Neutrophil (primary cell): Measurements from ENCODE around the gene NINL.

Experiments
- H3K27ac ChIP-seq: fragments of 200-600 bp; sonication (generic); 2 replicates; pipeline ENCODE4 v1.5.1; 2016; ENCODE audit warnings: mild to moderate bottlenecking, moderate library complexity
- H3K27me3 ChIP-seq: fragments of 200-600 bp; sonication (generic); 2 replicates; pipeline ENCODE4 v1.6.0; 2016; ENCODE audit warnings: mild to moderate bottlenecking
- H3K36me3 ChIP-seq: fragments of 200-600 bp; sonication (generic); 2 replicates; pipeline ENCODE4 v1.5.1; 2017
- H3K4me1 ChIP-seq, 2 experiments: fragments of 200-600 bp in 1 of 2; sonication (generic) in 1 of 2; 1 replicate in 1 of 2; 2 replicates in 1 of 2; pipeline versions ENCODE4 v1.5.1 to v1.6.1; 2013 to 2016; ENCODE audit warnings: low read depth in 1 of 2, low read length in 1 of 2, mild to moderate bottlenecking in 1 of 2, moderate library complexity in 1 of 2; ENCODE audit not compliant: control insufficient read depth in 1 of 2, insufficient read depth in 1 of 2
- H3K4me3 ChIP-seq, 2 experiments: fragments of 200-600 bp in 1 of 2; sonication (generic) in 1 of 2; 1 replicate in 1 of 2; 2 replicates in 1 of 2; pipeline ENCODE4 v1.5.1; 2013 to 2016; ENCODE audit warnings: low read depth in 1 of 2, low read length in 1 of 2, mild to moderate bottlenecking in 1 of 2, moderate library complexity in 1 of 2
- H3K9me3 ChIP-seq: fragments of 200-600 bp; sonication (generic); 2 replicates; pipeline ENCODE4 v1.5.1; 2016
- CTCF ChIP-seq: fragments of 200-600 bp; sonication (generic); IDR thresholded peaks from 2 replicates; pipeline ENCODE4 v1.5.1; 2016; ENCODE audit warnings: antibody characterized with exemption

The NINL gene

GRCh38 chr20:25500880-25501351, 84.4 kb downstream of the NINL start:
- H3K27ac ChIP-seq, result no peak overlapping the region
- H3K36me3 ChIP-seq, result no peaks in the 10 kb centered on the region
- no peak for TF ChIP-seq CTCF
- no peaks in the 10 kb centered on the region for H3K9me3 ChIP-seq
- H3K4me1 ChIP-seq, result no peaks in the 10 kb centered on the region
- H3K27me3 ChIP-seq, result no peaks in the 10 kb centered on the region
- no peak overlapping the region for H3K4me3 ChIP-seq

- Histone ChIP-seq H3K4me1 (no peaks in the 10 kb centered on the region), H3K27ac (no peak overlapping the region), H3K9me3 (no peaks in the 10 kb centered on the region), H3K4me3 (no peak overlapping the region), H3K27me3 (no peaks in the 10 kb centered on the region), H3K36me3 (no peaks in the 10 kb centered on the region)
- TF ChIP-seq CTCF, result no peak
Observed at GRCh38 chr20:25499855-25500434, 85.4 kb downstream of the NINL start.

- Histone ChIP-seq H3K27me3 (no peaks in the 10 kb centered on the region), H3K27ac (no peak overlapping the region), H3K4me3 (no peak overlapping the region), H3K4me1 (no peaks in the 10 kb centered on the region), H3K9me3 (no peaks in the 10 kb centered on the region), H3K36me3 (no peaks in the 10 kb centered on the region)
- no peak for TF ChIP-seq CTCF
Observed at GRCh38 chr20:25499031-25499430, 86.3 kb downstream of the NINL start.

GRCh38 chr20:25498280-25498606, 87.1 kb downstream of the NINL start:
- no peaks in the 10 kb centered on the region for H3K36me3 ChIP-seq
- no peaks in the 10 kb centered on the region for H3K4me1 ChIP-seq
- no peak overlapping the region for H3K4me3 ChIP-seq
- no peak overlapping the region for H3K27ac ChIP-seq
- no peaks in the 10 kb centered on the region for H3K9me3 ChIP-seq
- no peaks in the 10 kb centered on the region for H3K27me3 ChIP-seq
- no peak for TF ChIP-seq CTCF

- no peak overlapping the region for H3K27ac ChIP-seq
- TF ChIP-seq CTCF, result no peak
- no peak overlapping the region for H3K4me3 ChIP-seq
- no peaks in the 10 kb centered on the region for H3K36me3 ChIP-seq
- H3K9me3 ChIP-seq, result no peaks in the 10 kb centered on the region
- no peaks in the 10 kb centered on the region for H3K27me3 ChIP-seq
- H3K4me1 ChIP-seq, result no peaks in the 10 kb centered on the region
Observed at GRCh38 chr20:25497586-25498279, 87.6 kb downstream of the NINL start.
